ENCODE measurements around the gene GP1BB.

- TF ChIP-seq FOXA1 (IDR thresholded peaks at IDR 0.05): no peak
- no peak for TF ChIP-seq SP1 (IDR thresholded peaks at IDR 0.05)
- TF ChIP-seq FOXM1 (IDR thresholded peaks at IDR 0.05; ENCODE audit: borderline replicate concordance): peak; percentile 69; the same call in 1 of the 2 replicates
- TF ChIP-seq ARNT (IDR thresholded peaks at IDR 0.05): no peak
- no peak for TF ChIP-seq FOXK2 (IDR thresholded peaks at IDR 0.05)
- TF ChIP-seq ZNF384 (IDR thresholded peaks at IDR 0.05): no peak
- TF ChIP-seq ELF4 (IDR thresholded peaks at IDR 0.05): no peak
- no peak for TF ChIP-seq SUZ12 (IDR thresholded peaks at IDR 0.05)
- TF ChIP-seq PKNOX1 (IDR thresholded peaks at IDR 0.05): peak; percentile 89
- TF ChIP-seq NFRKB (IDR thresholded peaks at IDR 0.05): no peak
These were observed 7.5 kb downstream of the GP1BB start for GRCh38 chr22:19730655-19731360.

All from HEK293T (cell line).